NB4 (cell line): ENCODE data around the gene CAMK2G.

Source experiments
- DNase-seq: peaks from one replicate; pipeline ENCODE4 v3.0.0; 2010; ENCODE audit warnings: low read depth
- H3K4me3 ChIP-seq: one replicate; pipeline ENCODE4 v1.5.1; 2011; ENCODE audit warnings: mild to moderate bottlenecking, low read depth, low read length, moderate library complexity
- CTCF ChIP-seq: IDR thresholded peaks from one replicate; pipeline ENCODE4 v1.5.1; 2012; ENCODE audit warnings: low read depth, low read length
- MYC ChIP-seq: IDR thresholded peaks from 2 replicates; pipeline ENCODE4 v1.6.1; 2011; ENCODE audit warnings: low read depth, low read length
- POLR2A ChIP-seq: IDR thresholded peaks from 2 replicates; pipeline ENCODE4 v1.6.1; 2011; ENCODE audit warnings: mild to moderate bottlenecking; ENCODE audit not compliant: insufficient read length; ENCODE audit errors: extremely low read depth
- TF ChIP-seq, protein P1 (sequence below): IDR thresholded peaks from 2 replicates; pipeline ENCODE4 v1.6.1; 2011; ENCODE audit warnings: low read depth, low read length

Gene CAMK2G

DNA sequence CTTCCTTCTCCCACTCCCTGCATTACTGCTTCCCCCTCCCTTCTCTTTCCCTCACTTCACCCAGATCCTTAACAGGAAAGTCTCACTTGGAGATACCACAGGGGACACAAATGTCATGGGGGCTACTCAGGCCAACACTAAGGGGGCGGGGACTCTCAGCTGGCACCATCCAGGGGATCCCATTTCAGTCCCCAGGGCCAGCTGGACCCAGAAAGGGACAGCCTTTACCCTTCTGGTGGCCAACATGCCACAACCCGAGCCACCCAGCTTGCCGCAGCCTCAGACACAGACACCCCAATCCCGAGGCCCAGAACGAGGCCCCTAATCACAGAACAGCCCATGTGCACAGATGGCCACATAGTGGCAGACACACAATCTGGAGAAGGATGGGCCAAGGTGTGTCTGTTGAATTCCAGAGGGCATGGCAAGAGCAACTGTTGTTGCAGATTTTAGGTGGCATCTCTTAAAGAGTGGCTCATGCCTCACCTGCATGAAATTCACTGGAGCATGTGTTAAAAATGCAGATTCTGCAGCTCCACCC lies 5.6 kb downstream of the CAMK2G start:
- DNase-seq: no peak
- TF ChIP-seq POLR2A (no peak), CTCF (no peak), MYC (no peak)
- TF ChIP-seq, protein P1, sequence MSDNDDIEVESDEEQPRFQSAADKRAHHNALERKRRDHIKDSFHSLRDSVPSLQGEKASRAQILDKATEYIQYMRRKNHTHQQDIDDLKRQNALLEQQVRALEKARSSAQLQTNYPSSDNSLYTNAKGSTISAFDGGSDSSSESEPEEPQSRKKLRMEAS: no peak
- H3K4me3 ChIP-seq: no peak overlapping the region

GRCh38 chr10:73867871-73868631 lies 6.3 kb downstream of the CAMK2G start:
- no peak overlapping the region for H3K4me3 ChIP-seq
- TF ChIP-seq CTCF (no peak), MYC (no peak), POLR2A (no peak)
- TF ChIP-seq, protein P1: no peak
- no peak for DNase-seq

DNA sequence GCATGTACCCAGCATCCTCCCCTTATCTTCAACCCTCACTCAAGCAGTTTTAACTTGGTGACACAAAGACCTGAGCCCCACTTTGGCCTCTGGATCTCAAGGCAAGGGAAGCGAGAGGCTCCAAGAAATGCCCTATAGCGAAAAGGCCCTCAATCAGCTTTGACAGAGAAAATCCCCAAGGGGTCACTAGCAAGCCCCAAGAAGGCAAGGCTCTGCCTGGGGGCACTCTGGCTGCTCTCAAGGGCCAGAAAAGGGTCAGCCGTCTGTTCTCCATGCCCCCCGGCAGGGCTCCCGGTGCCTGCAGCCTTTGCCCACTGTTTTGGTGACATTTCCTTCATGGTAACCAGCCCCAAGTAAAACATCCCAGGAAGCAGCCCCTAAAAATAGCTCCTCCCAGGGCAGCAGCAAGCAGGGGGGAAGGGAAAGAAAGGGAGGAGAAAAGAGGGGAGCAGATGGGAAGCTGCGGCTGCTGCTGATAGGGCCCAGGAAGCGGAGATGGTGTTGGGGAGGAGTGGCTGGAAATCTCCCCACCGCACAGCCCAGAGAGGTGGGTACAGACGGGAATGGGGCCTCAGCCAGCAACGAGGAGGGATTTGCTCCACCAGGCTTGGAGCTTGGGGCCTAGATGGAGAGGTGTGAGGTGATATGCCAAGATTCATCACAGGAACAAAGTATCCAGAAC lies 7.1 kb downstream of the CAMK2G start:
- DNase-seq: peak; percentile 37
- TF ChIP-seq MYC (no peak), CTCF (no peak), POLR2A (no peak)
- TF ChIP-seq, protein P1: no peak
- no peak overlapping the region for H3K4me3 ChIP-seq

DNA sequence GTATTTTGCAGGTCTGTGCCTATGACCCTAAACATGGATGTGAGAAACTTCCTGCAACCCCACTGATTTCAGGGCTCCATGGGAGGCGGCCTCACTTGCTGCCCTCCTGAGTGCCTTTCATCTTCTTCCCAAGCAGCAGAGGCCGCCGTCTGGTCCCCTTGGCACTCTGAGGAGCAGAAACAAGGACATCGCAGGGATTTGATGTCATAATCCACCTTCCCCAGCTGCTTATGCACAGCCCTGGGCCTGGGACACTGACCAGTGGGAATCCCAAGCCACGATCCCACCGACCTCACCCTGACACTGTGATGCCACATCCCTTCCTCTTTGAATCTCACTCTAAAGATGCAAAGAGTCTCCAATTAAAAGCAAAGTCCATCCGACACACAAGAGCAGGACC lies 7.7 kb downstream of the CAMK2G start:
- TF ChIP-seq MYC (no peak), CTCF (no peak), POLR2A (no peak)
- TF ChIP-seq, protein P1: no peak
- H3K4me3 ChIP-seq: peak overlapping the region; percentile 16
- DNase-seq: no peak

GRCh38 chr10:73865459-73866442 lies 8.6 kb downstream of the CAMK2G start:
- H3K4me3 ChIP-seq: peak overlapping the region; percentile 16
- TF ChIP-seq CTCF (no peak), MYC (peak; percentile 62; the same call in 1 of the 2 replicates), POLR2A (no peak)
- TF ChIP-seq, protein P1: peak; percentile 59
- peak; percentile 96 for DNase-seq
